SK-N-SH treated with all-trans-retinoic acid at 6 μM for 48 hours (cell line): ENCODE measurements around the gene SH3PXD2B.

Experiments used
- ATAC-seq: fragments of 200-7000 bp; cut with Tn5 transposase; 3 replicates; pipeline ENCODE4 v1.9.1; 2020; ENCODE audit warnings: mild to moderate bottlenecking, moderate library complexity
- CSDC2 ChIP-seq: fragments of 250-450 bp; sonication (Bioruptor Pico); IDR thresholded peaks from 2 replicates; pipeline ENCODE4 v1.5.0; 2020; ENCODE audit warnings: mild to moderate bottlenecking, moderate library complexity
- CSRNP3 ChIP-seq: fragments of 250-450 bp; sonication (Bioruptor Pico); IDR thresholded peaks from 2 replicates; pipeline ENCODE4 v1.5.1; 2021; ENCODE audit warnings: mild to moderate bottlenecking, moderate library complexity
- ESRRG ChIP-seq: fragments of 250-450 bp; sonication (Bioruptor Pico); IDR thresholded peaks from 2 replicates; pipeline ENCODE4 v1.6.1; 2021; ENCODE audit warnings: mild to moderate bottlenecking
- GLIS3 ChIP-seq: fragments of 250-450 bp; sonication (Bioruptor Pico); IDR thresholded peaks from 2 replicates; pipeline ENCODE4 v1.5.0; 2020; ENCODE audit warnings: mild to moderate bottlenecking, moderate library complexity
- OSR1 ChIP-seq: fragments of 250-450 bp; sonication (Bioruptor Pico); IDR thresholded peaks from 2 replicates; pipeline ENCODE4 v1.8.0; 2022; ENCODE audit warnings: moderate library complexity, mild to moderate bottlenecking, inconsistent platforms
- RARB ChIP-seq: fragments of 250-450 bp; sonication (Bioruptor Pico); IDR thresholded peaks from 2 replicates; pipeline ENCODE4 v1.8.0; 2021; ENCODE audit warnings: mild to moderate bottlenecking, moderate library complexity
- SNAI2 ChIP-seq: fragments of 250-450 bp; sonication (Bioruptor Pico); IDR thresholded peaks from 2 replicates; pipeline ENCODE4 v1.5.0; 2020; ENCODE audit warnings: mild to moderate bottlenecking, moderate library complexity
- TCF4 ChIP-seq: fragments of 250-450 bp; sonication (Bioruptor Pico); IDR thresholded peaks from 2 replicates; pipeline ENCODE4 v1.8.0; 2021; ENCODE audit warnings: mild to moderate bottlenecking, moderate library complexity, borderline replicate concordance
- ZFP3 ChIP-seq: fragments of 250-450 bp; sonication (Bioruptor Pico); IDR thresholded peaks from 2 replicates; pipeline ENCODE4 v1.5.0; 2020; ENCODE audit warnings: mild to moderate bottlenecking, moderate library complexity
- ZFP30 ChIP-seq: fragments of 450-650 bp; formaldehyde crosslinking; IDR thresholded peaks from 2 replicates; pipeline ENCODE4 v1.5.0; 2022; ENCODE audit warnings: mild to moderate bottlenecking, moderate library complexity
- ZNF565 ChIP-seq: fragments of 450-650 bp; formaldehyde crosslinking; conservative IDR thresholded peaks from 2 replicates; pipeline ENCODE4 v1.5.0; 2020; ENCODE audit warnings: low read depth, mild to moderate bottlenecking, moderate library complexity
- ZNF8 ChIP-seq: fragments of 450-650 bp; formaldehyde crosslinking; IDR thresholded peaks from 2 replicates; pipeline ENCODE4 v1.5.0; 2020; ENCODE audit warnings: mild to moderate bottlenecking, moderate library complexity
- TF ChIP-seq, protein P1 (sequence below): fragments of 250-450 bp; sonication (Bioruptor Pico); IDR thresholded peaks from 2 replicates; pipeline ENCODE4 v1.8.0; 2020; ENCODE audit warnings: mild to moderate bottlenecking, moderate library complexity, borderline replicate concordance
- TF ChIP-seq, protein P2 (sequence below): fragments of 250-450 bp; sonication (Bioruptor Pico); IDR thresholded peaks from 2 replicates; pipeline ENCODE4 v1.5.1; 2020; ENCODE audit warnings: low read depth, mild to moderate bottlenecking, moderate library complexity
- TF ChIP-seq, protein P3 (sequence below): fragments of 250-450 bp; sonication (Bioruptor Pico); IDR thresholded peaks from 2 replicates; pipeline ENCODE4 v1.5.0; 2020; ENCODE audit warnings: mild to moderate bottlenecking, moderate library complexity
- TF ChIP-seq, protein P4 (sequence below): fragments of 250-450 bp; sonication (Bioruptor Pico); IDR thresholded peaks from 2 replicates; pipeline ENCODE4 v1.8.0; 2021; ENCODE audit warnings: low read depth, mild to moderate bottlenecking, moderate library complexity, borderline replicate concordance

The SH3PXD2B gene

DNA sequence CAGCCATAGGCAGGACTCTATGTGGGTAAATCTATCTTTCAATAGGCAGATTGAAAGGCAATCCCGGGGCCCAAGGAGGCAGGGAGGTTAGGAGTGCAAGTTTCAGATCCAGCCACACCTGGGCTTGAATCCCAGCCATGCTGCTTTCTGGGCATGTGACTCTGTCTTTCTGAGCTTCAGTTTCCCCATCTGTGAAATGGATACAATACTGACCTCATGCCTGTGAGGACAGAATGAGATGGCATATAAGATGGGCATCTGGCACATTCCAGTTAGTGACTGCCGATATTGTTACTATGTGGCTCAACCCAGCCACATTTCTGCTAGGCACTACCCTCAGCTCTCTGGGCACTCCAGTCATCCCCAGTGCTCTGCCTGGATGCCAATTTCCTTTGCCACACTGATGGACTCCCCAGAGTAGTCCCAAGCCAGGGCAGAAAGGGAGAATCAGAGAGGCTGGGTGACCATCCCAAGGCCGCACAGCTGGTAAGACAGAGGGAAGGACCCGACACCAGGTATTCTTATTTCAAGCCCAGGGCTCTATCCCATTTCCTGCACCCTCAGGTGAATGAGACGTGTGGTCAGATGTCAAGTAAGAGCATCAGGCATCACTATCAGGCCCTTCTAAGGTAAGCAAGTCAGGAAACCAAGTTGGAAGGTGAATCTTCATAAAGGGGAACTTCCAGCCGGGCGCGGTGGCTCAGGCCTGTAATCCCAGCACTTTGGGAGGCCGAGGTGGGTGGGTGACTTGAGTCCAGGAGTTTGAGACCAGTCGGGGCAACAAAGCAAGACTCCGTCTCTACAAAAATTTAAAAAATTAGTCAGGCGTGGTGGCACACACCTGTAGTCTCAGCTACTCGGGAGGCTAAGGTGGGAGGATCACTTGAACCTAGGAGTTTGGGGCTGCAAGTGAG is 38.7 kb downstream of the SH3PXD2B start:
- ATAC-seq, result no peak
- TF ChIP-seq ZFP3 (CRISPR knock-in tag) (no peak), SNAI2 (no peak), ZNF565 (CRISPR knock-in tag) (no peak), ZFP30 (no peak), ESRRG (CRISPR knock-in tag) (no peak), RARB (CRISPR knock-in tag) (no peak), ZNF8 (CRISPR knock-in tag) (no peak), CSRNP3 (CRISPR knock-in tag) (no peak), GLIS3 (CRISPR knock-in tag) (no peak)
- TF ChIP-seq, protein P1, sequence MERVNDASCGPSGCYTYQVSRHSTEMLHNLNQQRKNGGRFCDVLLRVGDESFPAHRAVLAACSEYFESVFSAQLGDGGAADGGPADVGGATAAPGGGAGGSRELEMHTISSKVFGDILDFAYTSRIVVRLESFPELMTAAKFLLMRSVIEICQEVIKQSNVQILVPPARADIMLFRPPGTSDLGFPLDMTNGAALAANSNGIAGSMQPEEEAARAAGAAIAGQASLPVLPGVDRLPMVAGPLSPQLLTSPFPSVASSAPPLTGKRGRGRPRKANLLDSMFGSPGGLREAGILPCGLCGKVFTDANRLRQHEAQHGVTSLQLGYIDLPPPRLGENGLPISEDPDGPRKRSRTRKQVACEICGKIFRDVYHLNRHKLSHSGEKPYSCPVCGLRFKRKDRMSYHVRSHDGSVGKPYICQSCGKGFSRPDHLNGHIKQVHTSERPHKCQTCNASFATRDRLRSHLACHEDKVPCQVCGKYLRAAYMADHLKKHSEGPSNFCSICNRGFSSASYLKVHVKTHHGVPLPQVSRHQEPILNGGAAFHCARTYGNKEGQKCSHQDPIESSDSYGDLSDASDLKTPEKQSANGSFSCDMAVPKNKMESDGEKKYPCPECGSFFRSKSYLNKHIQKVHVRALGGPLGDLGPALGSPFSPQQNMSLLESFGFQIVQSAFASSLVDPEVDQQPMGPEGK, result no peak
- TF ChIP-seq, protein P2, sequence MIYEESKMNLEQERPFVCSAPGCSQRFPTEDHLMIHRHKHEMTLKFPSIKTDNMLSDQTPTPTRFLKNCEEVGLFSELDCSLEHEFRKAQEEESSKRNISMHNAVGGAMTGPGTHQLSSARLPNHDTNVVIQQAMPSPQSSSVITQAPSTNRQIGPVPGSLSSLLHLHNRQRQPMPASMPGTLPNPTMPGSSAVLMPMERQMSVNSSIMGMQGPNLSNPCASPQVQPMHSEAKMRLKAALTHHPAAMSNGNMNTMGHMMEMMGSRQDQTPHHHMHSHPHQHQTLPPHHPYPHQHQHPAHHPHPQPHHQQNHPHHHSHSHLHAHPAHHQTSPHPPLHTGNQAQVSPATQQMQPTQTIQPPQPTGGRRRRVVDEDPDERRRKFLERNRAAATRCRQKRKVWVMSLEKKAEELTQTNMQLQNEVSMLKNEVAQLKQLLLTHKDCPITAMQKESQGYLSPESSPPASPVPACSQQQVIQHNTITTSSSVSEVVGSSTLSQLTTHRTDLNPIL (CRISPR knock-in tag), result no peak
- TF ChIP-seq, protein P3, sequence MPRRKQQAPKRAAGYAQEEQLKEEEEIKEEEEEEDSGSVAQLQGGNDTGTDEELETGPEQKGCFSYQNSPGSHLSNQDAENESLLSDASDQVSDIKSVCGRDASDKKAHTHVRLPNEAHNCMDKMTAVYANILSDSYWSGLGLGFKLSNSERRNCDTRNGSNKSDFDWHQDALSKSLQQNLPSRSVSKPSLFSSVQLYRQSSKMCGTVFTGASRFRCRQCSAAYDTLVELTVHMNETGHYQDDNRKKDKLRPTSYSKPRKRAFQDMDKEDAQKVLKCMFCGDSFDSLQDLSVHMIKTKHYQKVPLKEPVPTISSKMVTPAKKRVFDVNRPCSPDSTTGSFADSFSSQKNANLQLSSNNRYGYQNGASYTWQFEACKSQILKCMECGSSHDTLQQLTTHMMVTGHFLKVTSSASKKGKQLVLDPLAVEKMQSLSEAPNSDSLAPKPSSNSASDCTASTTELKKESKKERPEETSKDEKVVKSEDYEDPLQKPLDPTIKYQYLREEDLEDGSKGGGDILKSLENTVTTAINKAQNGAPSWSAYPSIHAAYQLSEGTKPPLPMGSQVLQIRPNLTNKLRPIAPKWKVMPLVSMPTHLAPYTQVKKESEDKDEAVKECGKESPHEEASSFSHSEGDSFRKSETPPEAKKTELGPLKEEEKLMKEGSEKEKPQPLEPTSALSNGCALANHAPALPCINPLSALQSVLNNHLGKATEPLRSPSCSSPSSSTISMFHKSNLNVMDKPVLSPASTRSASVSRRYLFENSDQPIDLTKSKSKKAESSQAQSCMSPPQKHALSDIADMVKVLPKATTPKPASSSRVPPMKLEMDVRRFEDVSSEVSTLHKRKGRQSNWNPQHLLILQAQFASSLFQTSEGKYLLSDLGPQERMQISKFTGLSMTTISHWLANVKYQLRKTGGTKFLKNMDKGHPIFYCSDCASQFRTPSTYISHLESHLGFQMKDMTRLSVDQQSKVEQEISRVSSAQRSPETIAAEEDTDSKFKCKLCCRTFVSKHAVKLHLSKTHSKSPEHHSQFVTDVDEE, result no peak
- TF ChIP-seq, protein P4, sequence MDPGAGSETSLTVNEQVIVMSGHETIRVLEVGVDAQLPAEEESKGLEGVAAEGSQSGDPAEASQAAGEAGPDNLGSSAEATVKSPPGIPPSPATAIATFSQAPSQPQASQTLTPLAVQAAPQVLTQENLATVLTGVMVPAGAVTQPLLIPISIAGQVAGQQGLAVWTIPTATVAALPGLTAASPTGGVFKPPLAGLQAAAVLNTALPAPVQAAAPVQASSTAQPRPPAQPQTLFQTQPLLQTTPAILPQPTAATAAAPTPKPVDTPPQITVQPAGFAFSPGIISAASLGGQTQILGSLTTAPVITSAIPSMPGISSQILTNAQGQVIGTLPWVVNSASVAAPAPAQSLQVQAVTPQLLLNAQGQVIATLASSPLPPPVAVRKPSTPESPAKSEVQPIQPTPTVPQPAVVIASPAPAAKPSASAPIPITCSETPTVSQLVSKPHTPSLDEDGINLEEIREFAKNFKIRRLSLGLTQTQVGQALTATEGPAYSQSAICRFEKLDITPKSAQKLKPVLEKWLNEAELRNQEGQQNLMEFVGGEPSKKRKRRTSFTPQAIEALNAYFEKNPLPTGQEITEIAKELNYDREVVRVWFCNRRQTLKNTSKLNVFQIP (CRISPR knock-in tag), result no peak
- TF ChIP-seq, all 23 proteins: peak for 0

DNA sequence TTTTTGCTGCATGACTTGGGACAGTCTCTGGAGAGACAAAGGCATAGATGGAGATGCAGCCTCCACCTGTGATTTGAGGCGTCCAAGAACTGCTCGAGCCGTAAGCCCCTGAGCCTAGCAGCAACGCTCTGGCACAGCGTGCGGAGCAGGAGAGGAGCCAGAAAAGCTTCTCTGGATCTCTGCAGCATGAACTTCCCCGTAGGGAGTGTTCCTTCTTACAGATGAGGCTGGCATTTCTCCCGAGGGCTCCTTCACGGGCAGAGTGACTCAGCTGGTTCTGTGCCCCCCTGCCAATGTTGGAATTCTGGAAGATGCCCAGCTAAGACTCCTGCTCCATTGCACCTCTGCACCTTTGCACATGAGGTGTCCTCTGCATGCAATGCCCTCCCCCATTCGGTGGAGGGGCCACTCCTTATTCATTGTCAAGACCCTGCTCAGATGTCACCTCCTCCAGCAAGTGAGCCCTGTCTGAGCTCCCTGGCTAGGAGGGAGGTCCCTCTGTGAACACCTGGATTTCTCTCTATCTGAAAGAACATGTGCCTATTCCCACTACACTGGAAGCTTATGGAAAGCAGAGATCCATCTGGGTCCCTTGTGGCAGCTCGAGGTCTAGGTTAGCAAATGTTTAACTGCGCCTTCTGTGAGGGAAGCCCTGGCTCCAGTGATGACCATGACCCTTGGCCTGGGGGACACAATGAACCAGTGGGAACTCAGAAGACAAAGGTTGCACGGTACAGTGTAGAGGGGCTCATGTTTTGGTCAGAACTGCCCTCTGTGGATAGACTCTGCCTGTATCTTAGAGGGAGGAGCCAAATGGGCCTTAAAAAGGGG is 39.6 kb downstream of the SH3PXD2B start:
- peak; percentile 31 for ATAC-seq
- TF ChIP-seq TCF4 (CRISPR knock-in tag), result no peak
- TF ChIP-seq, protein P4 (CRISPR knock-in tag), result no peak
- no peak for TF ChIP-seq ZNF8 (CRISPR knock-in tag)
- TF ChIP-seq GLIS3 (CRISPR knock-in tag), result no peak
- TF ChIP-seq, protein P1, result no peak
- TF ChIP-seq, protein P3, result no peak
- no peak for TF ChIP-seq OSR1 (CRISPR knock-in tag)
- no peak for TF ChIP-seq CSDC2 (CRISPR knock-in tag)
- no peak for TF ChIP-seq SNAI2
- no peak for TF ChIP-seq RARB (CRISPR knock-in tag)
